GM21737 (cell line): ENCODE measurements around the gene ONECUT3.

Source experiments
- ATAC-seq: cut with Tn5 transposase; IDR thresholded peaks from one replicate; pipeline ENCODE4 v1.9.1; 2021; ENCODE audit warnings: mild to moderate bottlenecking, moderate library complexity; ENCODE audit not compliant: unreplicated experiment

ONECUT3 gene

DNA sequence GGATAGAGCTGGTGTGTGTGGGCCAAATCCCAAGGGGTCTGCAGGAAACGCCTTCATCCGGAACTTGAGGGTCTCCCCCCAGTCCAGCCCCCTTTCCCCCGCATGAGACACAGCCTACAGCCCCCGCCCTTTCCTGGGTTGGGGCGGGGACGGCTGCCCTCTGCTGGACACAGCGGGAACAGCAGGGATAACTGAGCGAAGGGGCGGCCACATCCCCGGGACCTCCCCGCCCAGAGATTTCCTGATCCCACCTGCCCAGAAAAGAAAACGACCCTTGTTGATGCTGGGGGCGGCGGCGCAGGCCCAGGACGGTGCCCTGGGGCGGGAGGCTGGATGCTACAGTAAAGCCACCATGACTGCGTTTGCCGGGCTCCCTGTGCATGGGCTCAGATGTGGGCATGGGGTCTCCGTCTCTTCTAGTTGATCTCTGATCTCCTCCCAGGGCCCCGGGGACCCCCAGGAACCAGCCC lies 14.2 kb downstream of the ONECUT3 start:
- ATAC-seq: no peak

- no peak for ATAC-seq
These were observed 14.9 kb downstream of the ONECUT3 start for GRCh38 chr19:1768248-1768647.

GRCh38 chr19:1768918-1769644 lies 15.8 kb downstream of the ONECUT3 start:
- no peak for ATAC-seq

- ATAC-seq: no peak
These were observed 16.3 kb downstream of the ONECUT3 start for GRCh38 chr19:1769645-1769985.

GRCh38 chr19:1770866-1771576 lies 17.7 kb downstream of the ONECUT3 start:
- ATAC-seq: no peak

GRCh38 chr19:1773184-1773583 lies 19.9 kb downstream of the ONECUT3 start:
- no peak for ATAC-seq

DNA sequence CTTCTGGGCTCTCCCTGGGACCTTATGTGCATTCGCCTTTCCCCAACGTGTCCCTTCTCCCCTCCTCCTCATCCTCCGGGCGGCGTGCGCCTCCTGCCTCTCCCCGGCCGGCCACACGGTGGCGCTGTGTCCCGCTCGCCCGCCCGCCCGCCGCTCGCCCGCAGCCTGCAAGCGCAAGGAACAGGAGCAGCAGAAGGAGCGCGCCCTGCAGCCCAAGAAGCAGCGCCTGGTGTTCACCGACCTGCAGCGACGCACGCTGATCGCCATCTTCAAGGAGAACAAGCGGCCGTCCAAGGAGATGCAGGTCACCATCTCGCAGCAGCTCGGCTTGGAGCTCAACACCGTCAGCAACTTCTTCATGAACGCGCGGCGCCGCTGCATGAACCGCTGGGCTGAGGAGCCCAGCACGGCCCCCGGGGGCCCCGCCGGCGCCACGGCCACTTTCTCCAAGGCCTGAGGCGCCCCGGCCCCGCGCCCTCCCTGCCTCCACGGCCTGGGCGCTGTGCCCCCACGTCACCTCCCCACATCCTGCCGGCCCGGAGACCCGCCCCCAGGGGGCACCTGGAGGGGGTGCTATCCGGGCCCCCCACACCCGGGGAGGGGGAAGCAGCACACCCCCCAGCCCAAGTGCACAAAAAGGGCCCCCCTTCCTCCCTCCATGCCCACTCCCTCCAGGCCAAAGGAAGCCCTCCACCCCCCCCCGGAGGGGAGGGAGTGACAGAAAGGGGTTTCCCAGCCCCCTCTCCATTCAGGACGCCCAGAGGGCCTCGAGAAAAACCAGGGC lies 21.9 kb downstream of the ONECUT3 start:
- no peak for ATAC-seq

DNA sequence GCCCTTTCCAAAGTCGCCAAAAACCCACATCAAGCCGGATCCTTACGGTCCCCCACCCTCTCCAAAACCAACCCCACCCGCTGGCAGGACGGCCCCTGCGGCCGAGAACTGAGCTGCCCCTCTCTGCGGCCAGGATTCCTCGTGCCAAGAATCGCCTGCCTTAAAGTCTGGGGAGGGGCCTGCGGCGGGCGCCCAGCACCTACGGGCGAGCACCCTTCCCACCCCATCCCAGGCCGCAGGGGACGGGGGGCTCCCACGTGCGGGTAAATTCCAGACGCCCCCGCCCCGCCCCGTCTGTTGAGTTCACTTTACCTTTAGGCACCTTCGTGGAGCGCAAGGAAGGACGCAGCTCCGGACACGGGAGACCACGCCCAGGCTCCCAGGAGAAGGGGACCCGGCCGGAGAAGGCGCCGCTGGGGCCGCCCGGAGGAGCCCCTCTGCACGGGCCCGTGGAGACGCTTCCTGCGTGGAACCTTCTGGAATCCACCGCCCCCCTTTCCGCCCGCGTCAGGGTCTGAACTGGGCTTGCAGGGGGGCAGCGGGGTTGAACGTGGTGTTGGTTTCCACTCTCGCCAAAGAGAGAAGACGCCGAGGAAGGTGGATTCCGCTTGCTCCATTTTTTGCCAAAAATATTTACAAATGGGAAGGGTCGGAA lies 22.8 kb downstream of the ONECUT3 start:
- ATAC-seq: no peak

DNA sequence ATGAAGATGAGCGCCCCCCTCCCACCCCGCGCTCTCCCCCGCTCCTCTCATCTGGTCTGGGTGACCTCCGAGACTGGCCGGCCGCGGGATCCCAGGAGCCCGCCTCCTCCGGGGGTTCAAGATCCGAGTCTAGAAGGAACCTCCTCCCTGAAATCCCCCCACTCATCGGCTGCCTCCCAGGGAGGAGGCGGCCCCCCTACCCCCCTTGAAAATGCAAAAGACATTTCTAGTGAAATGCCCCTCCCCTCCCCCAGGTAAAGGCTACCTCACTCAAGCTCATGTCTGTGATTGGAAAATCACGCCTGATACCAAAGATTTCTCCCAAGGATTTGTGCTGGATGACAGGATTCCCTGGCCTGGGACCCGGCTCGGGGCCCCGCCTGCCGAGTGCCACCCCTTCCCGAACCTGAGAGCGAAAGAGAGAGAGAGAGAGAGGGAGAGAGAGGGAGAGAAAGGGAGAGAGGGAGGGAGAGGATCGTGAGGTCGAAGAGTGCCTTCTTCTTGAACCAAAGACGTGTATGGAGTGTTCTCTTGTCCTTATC lies 23.4 kb downstream of the ONECUT3 start:
- ATAC-seq: no peak

- ATAC-seq: no peak
These were observed 23.8 kb downstream of the ONECUT3 start for GRCh38 chr19:1777149-1777548.

DNA sequence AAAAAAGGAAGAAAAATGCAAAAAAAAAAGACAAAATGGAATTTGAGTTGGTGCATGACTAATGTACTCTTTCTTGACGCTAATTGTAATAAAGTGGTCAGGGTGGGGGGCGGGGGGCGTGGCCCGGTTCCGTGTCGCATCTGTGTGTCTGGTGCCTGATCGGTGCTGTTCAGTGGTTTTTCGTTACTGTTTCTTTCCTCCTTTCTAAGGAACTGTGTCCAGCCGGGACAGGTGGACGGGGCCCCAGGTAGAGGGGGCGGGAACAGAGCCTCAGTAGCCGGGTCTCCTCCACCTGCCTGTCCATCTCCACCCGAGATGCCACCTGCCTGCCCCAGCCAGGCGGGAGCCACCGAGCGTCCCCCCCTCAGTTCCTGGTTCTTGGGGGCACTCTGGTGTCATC lies 26.3 kb downstream of the ONECUT3 start:
- ATAC-seq: no peak

- no peak for ATAC-seq
These were observed 27.1 kb downstream of the ONECUT3 start for GRCh38 chr19:1780272-1780958.

DNA sequence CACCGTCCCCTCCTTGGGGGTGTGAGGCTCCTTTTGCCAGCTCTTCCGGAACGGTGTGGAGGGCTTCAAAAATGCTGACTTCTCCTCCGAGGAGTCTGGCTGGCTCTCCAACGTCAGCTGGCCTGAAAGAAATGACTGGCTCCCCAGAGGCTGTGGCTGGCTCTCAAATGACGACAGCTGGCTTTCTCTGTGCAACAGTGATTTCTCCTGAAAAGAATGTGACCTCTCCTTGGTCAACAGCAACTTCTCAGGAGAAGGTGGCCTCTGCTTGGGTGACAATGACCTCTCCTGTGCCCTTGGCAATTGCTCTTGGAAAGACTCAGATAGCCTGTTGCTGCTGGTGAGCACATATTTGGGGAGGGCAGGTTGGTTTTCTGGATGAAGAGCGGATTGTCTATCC lies 29.2 kb downstream of the ONECUT3 start:
- no peak for ATAC-seq

DNA sequence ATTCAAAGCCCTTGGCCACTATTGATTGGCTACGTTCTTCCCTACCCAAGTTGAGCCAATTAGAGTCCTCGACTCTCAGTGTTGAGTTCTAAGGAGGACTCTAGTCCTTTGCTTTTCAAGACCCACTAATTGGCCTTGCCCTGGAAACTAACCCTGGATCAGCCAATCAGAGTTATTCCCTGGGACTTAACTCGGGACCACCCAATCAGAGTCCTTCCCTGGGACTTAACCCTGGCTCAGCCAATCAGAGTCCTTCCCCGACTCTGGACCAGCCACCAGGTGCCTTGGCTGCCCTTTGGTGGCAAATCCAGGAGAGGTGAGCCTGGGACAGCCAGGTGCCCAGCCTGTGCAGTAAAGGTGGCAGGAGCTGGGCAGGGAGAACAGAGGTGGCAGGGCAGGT lies 30.0 kb downstream of the ONECUT3 start:
- ATAC-seq: no peak

DNA sequence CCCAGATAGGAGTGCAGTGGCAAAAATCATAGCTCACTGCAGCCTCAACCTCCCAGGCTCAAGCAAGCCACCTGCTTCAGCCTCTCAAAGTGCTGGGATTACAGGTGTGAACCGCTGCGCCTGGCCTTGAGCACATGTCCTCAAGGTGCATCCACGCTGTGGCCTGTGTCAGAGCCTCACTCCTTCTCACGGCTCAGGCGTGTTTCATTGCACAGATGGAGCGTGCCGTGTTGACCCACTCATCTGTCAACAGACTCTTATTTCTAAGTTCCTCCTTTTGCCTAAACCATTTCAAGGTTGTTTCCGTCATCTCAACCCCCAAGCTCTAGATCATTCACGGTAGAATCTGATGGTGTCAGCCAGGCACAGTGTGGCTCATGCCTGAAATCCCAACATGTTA lies 30.6 kb downstream of the ONECUT3 start:
- ATAC-seq: no peak

GRCh38 chr19:1785310-1785709 lies 32.0 kb downstream of the ONECUT3 start:
- no peak for ATAC-seq

- ATAC-seq: no peak
These were observed 33.4 kb downstream of the ONECUT3 start for GRCh38 chr19:1786668-1787067.

- ATAC-seq: no peak
These were observed 33.8 kb downstream of the ONECUT3 start for GRCh38 chr19:1787116-1787515.

GRCh38 chr19:1789261-1790041 lies 36.1 kb downstream of the ONECUT3 start:
- no peak for ATAC-seq
